HepG2 (cell line): ENCODE measurements around the gene NCR3LG1. TPM values are rescaled to one million over a fixed set of nuclear protein-coding genes. Genes with fewer than 3 reads are reported as not detected.

Source experiments
- ATAC-seq: fragments of 200-7000 bp; cut with Tn5 transposase; 3 replicates; pipeline ENCODE4 v1.9.1; 2020; ENCODE audit warnings: mild to moderate bottlenecking, moderate library complexity
- BruUV-seq: library from RNA; stranded (reverse); fragments of 400-500 nt; replicated peaks from 2 replicates; lab custom pipeline; 2021; lab: Mats Ljungman, UMichigan
- CTCF ChIA-PET: fragments of 300-600 bp; formaldehyde crosslinking; extraction: SDS; loops from one replicate; lab custom pipeline; 2021; ENCODE audit warnings: low total read pairs, inconsistent platforms, low intra/inter-chr PET ratio; lab: Yijun Ruan, JAX
- POLR2A ChIA-PET: fragments of 350-600 bp; sonication (Branson Sonifier 250); formaldehyde crosslinking; loops from one replicate; lab custom pipeline; 2020; ENCODE audit warnings: antibody characterized with exemption, inconsistent platforms; lab: Yijun Ruan, JAX
- DNase-seq: peaks from one replicate; pipeline ENCODE4 v3.0.0-alpha.2; 2015; ENCODE audit warnings: low spot score
- FAIRE-seq: peaks from 3 replicates; lab custom pipeline; 2011; peaks lifted over from hg19 to GRCh38; lab: Jason Lieb, UNC
- H2AFZ ChIP-seq: one replicate; pipeline ENCODE4 v1.6.1; 2011; ENCODE audit warnings: low read length, inconsistent platforms
- H3K27ac ChIP-seq: fragments of 300-600 bp; 3 replicates; pipeline ENCODE4 v1.8.0; 2011; ENCODE audit warnings: mixed run types, mild to moderate bottlenecking, mixed read lengths, low read length, inconsistent platforms; ENCODE audit not compliant: insufficient read depth; ENCODE audit errors: extremely low read length
- H3K27me3 ChIP-seq, 2 experiments: fragments of 200-600 bp in 1 of 2; 2 replicates in 1 of 2; 3 replicates in 1 of 2; pipeline versions ENCODE4 v1.6.0 to v1.8.0; 2011; ENCODE audit warnings: low read length in 2 of 2, mild to moderate bottlenecking in 2 of 2, moderate library complexity in 2 of 2, inconsistent platforms in 1 of 2; ENCODE audit not compliant: insufficient read depth in 2 of 2, control insufficient read depth in 1 of 2
- H3K36me3 ChIP-seq, 2 experiments: fragments of 200-600 bp in 1 of 2; replicated peaks in 1 of 2; 2 replicates in 1 of 2; 3 replicates in 1 of 2; pipeline versions ENCODE4 v1.5.1 to v1.8.0; 2011; ENCODE audit warnings: low read length in 2 of 2, inconsistent platforms in 1 of 2; ENCODE audit not compliant: insufficient read depth in 2 of 2, control insufficient read depth in 1 of 2
- H3K4me1 ChIP-seq: 2 replicates; pipeline ENCODE4 v1.5.1; 2012; ENCODE audit warnings: low read length, inconsistent platforms; ENCODE audit not compliant: insufficient read depth
- H3K4me2 ChIP-seq: 2 replicates; pipeline ENCODE4 v1.6.0; 2011; ENCODE audit warnings: low read depth, low read length, inconsistent platforms
- H3K4me3 ChIP-seq, 3 experiments: fragments of 200-600 bp in 1 of 3; sonication (generic), shearing (Covaris generic) in 1 of 3; replicated peaks in 1 of 3; 2 replicates each; pipeline ENCODE4 v1.5.1; 2011 to 2016; ENCODE audit warnings: low read length in 3 of 3, inconsistent platforms in 2 of 3, low read depth in 2 of 3, mild to moderate bottlenecking in 2 of 3, control low read depth in 1 of 3, mixed read lengths in 1 of 3; ENCODE audit not compliant: insufficient read depth in 1 of 3
- H3K79me2 ChIP-seq: one replicate; pipeline ENCODE4 v1.6.1; 2011; ENCODE audit warnings: low read length, inconsistent platforms; ENCODE audit not compliant: insufficient read depth
- H3K9ac ChIP-seq: 2 replicates; pipeline ENCODE4 v1.6.0; 2011; ENCODE audit warnings: mild to moderate bottlenecking, low read depth, low read length, inconsistent platforms; ENCODE audit not compliant: insufficient read depth
- H3K9me3 ChIP-seq: 2 replicates; pipeline ENCODE4 v1.5.1; 2012; ENCODE audit warnings: mild to moderate bottlenecking, low read length
- H4K20me1 ChIP-seq: 2 replicates; pipeline ENCODE4 v1.6.0; 2011; ENCODE audit warnings: inconsistent platforms, mild to moderate bottlenecking, low read length, moderate library complexity; ENCODE audit not compliant: insufficient read depth
- HOXA5 ChIP-seq: sonication (generic); formaldehyde crosslinking; IDR thresholded peaks from 2 replicates; pipeline ENCODE4 v1.4.0; 2020; ENCODE audit warnings: missing genetic modification reagents
- KLF9 ChIP-seq: IDR thresholded peaks from 2 replicates; pipeline ENCODE4 v1.6.1; 2016; ENCODE audit warnings: low read depth
- REPIN1 ChIP-seq: sonication (generic); formaldehyde crosslinking; IDR thresholded peaks from 2 replicates; pipeline ENCODE4 v1.8.0; 2022; ENCODE audit warnings: missing genetic modification reagents, low read depth, mild to moderate bottlenecking, borderline replicate concordance
- ZBED4 ChIP-seq: sonication (generic); formaldehyde crosslinking; IDR thresholded peaks from 2 replicates; pipeline ENCODE4 v1.4.0; 2020; ENCODE audit warnings: missing genetic modification reagents, borderline replicate concordance
- ZNF292 ChIP-seq: sonication (generic); formaldehyde crosslinking; IDR thresholded peaks from 2 replicates; pipeline ENCODE4 v1.8.1; 2022; ENCODE audit warnings: mild to moderate bottlenecking, low read depth, missing genetic modification reagents, borderline replicate concordance
- ZNF850 ChIP-seq: sonication (generic); formaldehyde crosslinking; conservative IDR thresholded peaks from 2 replicates; pipeline ENCODE4 v1.9.0; 2021; ENCODE audit warnings: mild to moderate bottlenecking, missing genetic modification reagents
- WGBS: methylation state at CpG from one replicate; pipeline ENCODE4 v1.1.6; 2017; ENCODE audit warnings: low lambda C conversion rate; 5-methylcytosine and 5-hydroxymethylcytosine counted together
- in situ Hi-C: cut with HindIII; loops from 2 replicates; pipeline ENCODE4 v1.10.0; 2017; ENCODE audit warnings: low pct_unique_long_range_greater_than_20kb; ENCODE audit not compliant: extremely low pct_ligation_motif_present
- intact Hi-C: fragments of 100-400 bp; cut with micrococcal nuclease; formaldehyde crosslinking; loops from one replicate; pipeline ENCODE4 v1.10.0; 2022; ENCODE audit not compliant: unreplicated experiment
- polyA plus RNA-seq, 8 experiments: library from polyadenylated mRNA; depleted of rRNA in 3 of 8; stranded (reverse) in 7 of 8; unstranded in 1 of 8; fragments of >200 nt; fragmentation: Illumina TruSeq in 4 of 8; extraction: Trizol in 4 of 8; gene quantifications; 2 replicates each; pipeline versions ENCODE4 v1.2.1 to v1.2.3, GENCODE V29; 2011 to 2016; ENCODE audit warnings: low read depth in 4 of 8, missing spikeins in 1 of 8, mixed read lengths in 1 of 8; ENCODE audit not compliant: insufficient read depth in 1 of 8
- total RNA-seq, 5 experiments: library from RNA; depleted of rRNA; stranded (reverse); fragments of >200 nt; fragmentation: Illumina TruSeq; extraction: Trizol; gene quantifications; 2 replicates each; pipeline ENCODE4 v1.2.3, GENCODE V29; 2016; ENCODE audit warnings: low read depth in 1 of 5

Gene NCR3LG1
- total and polyA plus RNA-seq, 2 of the 13 experiments (the other 11 are each of a cell fraction or from before 2014, with no cell fraction given) = 16.1 to 25.1 TPM

GRCh38 chr11:17389211-17389956, 37.8 kb downstream of the NCR3LG1 start (continued):
- 0 out of 2 replicates have a peak, but pooled peaks have one; percentile 21 for TF ChIP-seq ZBED4 (CRISPR knock-in tag)
- TF ChIP-seq ZNF850 (CRISPR knock-in tag) = no peak
- 0 out of 2 replicates have a peak, but pooled peaks have one; percentile 15 for TF ChIP-seq ZNF292 (CRISPR knock-in tag)
- no peak for TF ChIP-seq HOXA5 (CRISPR knock-in tag)

GRCh38 chr11:17389957-17390649, 38.5 kb downstream of the NCR3LG1 start:
- POLR2A ChIA-PET = no interaction called here
- H4K20me1 ChIP-seq = no peaks in the 10 kb centered on the region
- ATAC-seq = no peak
- peak overlapping the region; percentile 81 for H3K4me2 ChIP-seq
- 32% methylated on average over 7 of the region's 10 CpGs for WGBS
- TF ChIP-seq REPIN1 (CRISPR knock-in tag) (peak; percentile 9; the same call in 1 of the 2 replicates), ZNF292 (CRISPR knock-in tag) (0 out of 2 replicates have a peak, but pooled peaks have one; percentile 6), KLF9 (CRISPR knock-in tag) (no peak)
- H3K79me2 ChIP-seq = no peaks in the 10 kb centered on the region
- peak overlapping the region; percentile 62 to 71 (median 71); a peak in 3 of 6 replicates for H3K4me3 ChIP-seq
- H3K9ac ChIP-seq = no peak overlapping the region
- H3K27me3 ChIP-seq = peaks cover 0 to 24% of the 10 kb centered on the region in 2 experiments; a peak in 4 of 5 replicates
- 0 out of 2 replicates have a peak, but pooled peaks cover 5% of the 10 kb centered on the region for H3K4me1 ChIP-seq
- no peaks in the 10 kb centered on the region for H3K9me3 ChIP-seq
- BruUV-seq = no TSS peak
- in situ Hi-C loops (no loop called here), intact Hi-C loops (no loop called here)
- no peak overlapping the region for H3K27ac ChIP-seq
- CTCF ChIA-PET = interaction anchor here (1.7 to 2.0 kb wide), 3 partner anchors 84 to 138 kb away, joined by 5 to 14 read pairs (median 8); no protein-coding TSS in a partner anchor
- H2AFZ ChIP-seq = peak overlapping the region; percentile 25
- no peak for DNase-seq
- no peak for FAIRE-seq
- no peaks in the 10 kb centered on the region for H3K36me3 ChIP-seq
